Skin epidermis (tissue), 12 donors: ENCODE data around the gene SHISAL1.
A peak's percentile ranks its signal among the peaks of the same experiment; 100 is the strongest.

ENCODE experiments used
- H3K27ac ChIP-seq, 21 experiments: fragments of 200-600 bp; sonication (generic) in 11 of 21; one replicate each; pipeline ENCODE4 v1.5.0; 2020; ENCODE audit warnings: mild to moderate bottlenecking in 3 of 21, inconsistent platforms in 2 of 21, moderate library complexity in 2 of 21
- H3K4me3 ChIP-seq, 7 experiments: fragments of 200-600 bp; sonication (generic) in 2 of 7; one replicate each; pipeline ENCODE4 v1.5.0; 2020; ENCODE audit warnings: inconsistent platforms in 2 of 7, mild to moderate bottlenecking in 2 of 7, moderate library complexity in 1 of 7

The SHISAL1 gene

DNA sequence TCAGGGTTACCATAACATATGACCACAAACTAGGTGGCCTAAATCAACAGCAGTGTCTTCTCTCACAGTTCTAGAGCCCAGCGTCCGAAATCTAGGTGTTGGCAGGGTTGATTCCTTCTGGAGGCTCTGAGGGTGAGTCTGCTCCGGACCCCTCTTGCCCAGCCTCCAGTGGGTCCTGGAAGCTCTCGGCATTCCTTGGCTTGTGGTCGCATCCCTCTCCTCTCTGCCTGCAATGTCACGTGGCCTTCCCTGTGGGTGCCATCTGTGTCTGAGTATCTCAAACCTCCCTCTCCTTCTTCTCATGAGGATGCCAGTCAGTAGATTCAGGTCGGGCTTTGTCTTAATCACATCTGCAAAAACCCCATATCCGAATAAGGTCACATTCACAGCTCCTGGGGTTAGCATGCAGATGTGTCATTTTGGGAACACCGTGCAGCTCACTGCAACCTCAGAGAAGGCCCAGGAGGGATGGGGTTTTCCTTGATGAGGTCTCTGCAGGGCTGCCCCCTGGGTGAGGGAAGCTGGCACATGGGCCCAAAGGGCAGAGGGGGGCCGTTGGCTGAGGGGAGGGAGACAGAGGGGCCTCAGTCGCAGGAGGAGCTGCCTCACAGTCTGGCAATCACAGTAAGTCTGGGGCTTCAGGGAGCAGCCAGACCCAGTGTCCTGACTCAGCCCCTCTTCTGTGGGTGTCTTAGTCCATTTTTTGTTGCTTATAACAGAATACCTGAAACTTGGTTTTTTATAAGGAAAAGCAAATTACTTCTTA is 90.9 kb downstream of the SHISAL1 start:
- H3K4me3 ChIP-seq, result no peak overlapping the region
- no peak overlapping the region for H3K27ac ChIP-seq

DNA sequence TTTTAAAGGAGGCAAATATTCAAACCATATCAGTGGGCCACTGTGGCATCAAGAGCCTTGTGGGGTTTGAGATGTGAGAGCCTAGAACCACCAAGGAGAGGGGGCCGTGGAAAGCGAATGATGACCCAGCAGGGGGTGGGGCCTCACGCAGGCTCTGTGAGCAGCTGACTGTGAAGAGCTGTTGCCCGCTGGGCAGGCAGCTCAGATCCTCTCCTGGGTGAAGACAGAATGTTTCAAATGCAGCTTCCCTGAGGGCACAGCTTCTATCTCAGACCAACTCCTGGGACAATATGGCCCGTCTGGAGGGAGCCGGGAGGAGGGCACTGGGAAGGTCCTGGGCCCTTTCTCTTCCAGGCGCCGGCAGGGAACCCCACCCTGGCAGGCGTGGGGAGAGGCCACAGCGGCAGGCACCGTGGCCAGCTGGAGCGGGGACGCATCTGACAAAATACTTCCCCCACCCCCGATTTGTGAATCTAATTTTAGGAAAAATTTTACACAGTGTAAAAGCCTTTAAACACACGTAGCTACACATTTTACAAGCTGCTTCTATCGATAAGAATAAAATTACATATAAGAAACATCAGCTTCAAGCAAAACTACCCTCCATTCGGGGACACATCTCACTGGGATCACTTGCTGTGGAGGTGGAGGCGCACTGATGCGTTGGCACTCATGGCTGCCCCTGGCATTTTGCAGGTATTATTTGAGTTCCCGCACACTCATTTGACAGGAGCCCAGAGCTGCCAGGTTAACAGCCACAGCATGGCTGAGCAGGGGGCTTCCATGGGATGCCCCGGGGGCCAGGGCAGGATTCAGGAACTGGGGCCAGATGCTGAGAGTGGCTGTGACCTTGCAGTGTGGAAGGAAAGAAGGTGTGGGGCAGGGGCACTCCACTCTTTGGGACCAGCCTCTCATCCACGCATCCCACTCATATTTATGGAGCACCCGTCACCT is 91.7 kb downstream of the SHISAL1 start:
- no peak overlapping the region for H3K4me3 ChIP-seq
- no peak overlapping the region for H3K27ac ChIP-seq

DNA sequence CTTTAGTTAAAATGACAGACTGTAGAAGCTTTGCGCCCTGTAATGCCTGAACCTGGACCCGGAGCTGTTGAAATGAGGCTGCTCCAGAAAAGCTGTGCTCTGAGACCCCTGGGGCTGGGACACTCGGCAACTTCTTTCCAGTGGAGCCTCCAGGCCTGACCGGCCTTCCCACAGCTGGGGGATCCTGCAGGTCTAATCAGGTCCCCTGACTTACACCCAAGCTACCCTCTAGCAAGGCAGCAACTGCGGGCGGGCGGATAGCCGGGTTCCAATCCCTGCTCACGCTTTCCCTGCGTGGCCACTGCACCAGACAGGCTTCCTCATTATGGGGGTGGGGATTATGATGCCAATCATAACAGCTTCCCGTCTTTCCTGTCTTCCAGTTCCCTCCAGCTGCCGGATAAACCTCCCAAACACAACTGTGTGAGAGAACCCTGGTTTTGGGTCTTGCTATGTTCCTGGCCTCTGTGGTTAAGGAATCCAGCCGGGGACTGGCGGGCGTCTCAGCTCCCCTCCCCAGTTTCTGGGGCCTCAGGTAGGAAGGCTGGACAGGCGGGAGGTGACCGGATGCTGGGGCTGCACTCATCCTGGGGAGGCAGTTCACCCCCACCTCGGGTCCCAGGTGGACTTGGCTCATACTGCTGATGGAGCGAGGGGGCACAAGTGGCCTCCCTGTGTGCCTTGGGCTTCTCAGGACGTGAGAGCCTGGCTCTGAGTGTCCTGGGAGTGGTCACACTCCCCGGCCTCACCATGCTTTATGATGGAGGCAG is 93.5 kb downstream of the SHISAL1 start:
- Histone ChIP-seq H3K27ac (no peak overlapping the region), H3K4me3 (no peak overlapping the region)

DNA sequence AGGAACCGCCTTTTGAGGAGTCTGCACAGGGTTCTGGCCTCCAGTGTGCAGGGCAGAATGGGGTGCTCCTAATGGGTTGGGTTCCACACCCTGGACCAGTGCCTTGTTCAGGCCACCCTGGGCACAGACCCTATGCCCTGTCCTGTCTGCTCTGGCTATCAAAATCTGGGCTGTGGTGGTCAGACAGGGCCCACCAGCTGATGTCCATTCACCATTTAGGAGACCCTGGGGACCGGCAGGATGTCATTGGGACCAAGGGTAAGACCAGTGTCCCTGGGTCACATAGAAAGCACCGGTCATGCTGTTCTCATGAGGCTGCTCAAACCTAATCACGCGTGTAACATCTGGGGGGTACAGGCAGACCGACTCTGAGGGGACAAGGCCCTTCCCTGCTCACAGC is 94.7 kb downstream of the SHISAL1 start:
- Histone ChIP-seq H3K27ac (no peak overlapping the region), H3K4me3 (no peak overlapping the region)

DNA sequence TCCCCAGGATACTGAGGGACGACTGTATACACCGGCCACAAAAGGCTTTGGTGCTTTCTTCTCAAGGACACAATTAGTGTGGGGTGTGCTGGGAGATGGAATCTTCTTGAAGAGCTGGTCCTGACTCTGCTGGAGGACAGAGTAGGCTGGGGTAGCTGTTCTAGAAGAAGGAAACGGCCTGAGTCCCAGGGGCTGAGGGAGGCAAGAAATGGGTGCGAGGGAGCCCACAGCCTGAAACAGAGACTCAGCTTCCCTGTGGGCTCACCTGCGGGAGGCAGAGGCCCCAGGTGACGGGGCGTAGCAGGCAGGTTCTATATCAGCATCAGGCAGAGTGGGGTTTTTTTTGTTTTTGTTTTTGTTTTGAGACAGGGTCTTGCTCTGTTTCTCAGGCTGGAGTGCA is 95.4 kb downstream of the SHISAL1 start:
- no peak overlapping the region for H3K4me3 ChIP-seq

DNA sequence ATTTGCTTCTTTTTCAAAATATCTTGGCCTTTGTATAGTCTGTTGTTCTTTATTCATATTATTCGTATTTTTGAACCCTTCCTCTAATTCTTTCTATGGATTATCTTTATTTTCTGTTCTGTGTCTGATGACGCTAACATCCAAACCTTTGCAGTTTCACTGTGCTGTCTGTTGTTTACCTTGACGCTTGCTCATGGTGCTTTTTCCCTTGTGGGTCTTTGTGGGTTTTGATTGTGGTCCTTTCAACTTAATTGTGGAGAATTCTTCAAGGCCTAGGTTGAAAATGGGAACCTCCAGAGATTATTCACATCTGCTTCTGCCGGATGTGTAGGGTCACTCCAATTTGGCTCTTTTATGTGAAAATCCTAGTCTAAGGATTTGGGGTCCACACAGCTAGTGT is 97.5 kb downstream of the SHISAL1 start:
- Histone ChIP-seq H3K4me3 (no peak overlapping the region), H3K27ac (no peak overlapping the region)

More for the DNA sequence above, 95.4 kb downstream of the SHISAL1 start:
- no peak overlapping the region for H3K27ac ChIP-seq

DNA sequence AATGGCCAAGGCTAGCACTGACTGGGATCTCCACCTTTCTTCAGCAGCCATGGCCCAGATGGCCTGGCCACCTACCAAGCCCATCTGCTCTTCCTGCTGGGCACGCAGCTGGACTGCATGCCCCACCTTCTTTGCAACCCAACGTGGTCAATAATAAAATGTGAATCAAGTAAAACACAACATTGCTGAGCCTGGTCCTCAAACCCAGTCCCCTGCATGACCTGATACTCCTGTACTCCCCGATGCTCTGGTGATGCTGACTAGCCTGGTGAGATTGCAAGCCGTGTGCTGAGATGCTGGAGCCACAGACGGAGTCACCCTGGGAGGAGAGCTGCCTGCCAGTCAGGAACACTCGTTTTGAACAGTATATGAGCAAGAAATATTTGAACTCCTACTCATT is 98.0 kb downstream of the SHISAL1 start:
- Histone ChIP-seq H3K4me3 (no peak overlapping the region), H3K27ac (no peak overlapping the region)

DNA sequence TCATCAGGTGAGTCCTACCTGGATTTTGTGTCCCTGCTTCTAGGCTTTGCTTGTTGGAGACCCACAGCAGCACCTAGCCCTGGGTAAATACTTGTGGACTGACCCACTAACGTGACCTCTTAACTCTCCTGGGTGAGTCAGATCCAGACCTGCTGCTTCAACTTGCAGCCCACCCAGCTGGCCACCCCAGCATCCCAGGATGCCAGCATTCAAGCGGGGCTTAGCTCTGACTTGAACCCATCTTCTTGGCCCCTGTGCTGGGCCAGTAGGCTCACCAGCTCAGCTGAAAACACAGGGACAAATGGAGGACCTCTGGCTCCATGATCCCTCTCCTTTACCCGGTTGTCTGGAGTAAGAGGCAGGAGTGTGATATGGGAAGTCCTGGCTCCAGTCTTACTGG is 98.6 kb downstream of the SHISAL1 start:
- no peak overlapping the region for H3K27ac ChIP-seq
- no peak overlapping the region for H3K4me3 ChIP-seq

DNA sequence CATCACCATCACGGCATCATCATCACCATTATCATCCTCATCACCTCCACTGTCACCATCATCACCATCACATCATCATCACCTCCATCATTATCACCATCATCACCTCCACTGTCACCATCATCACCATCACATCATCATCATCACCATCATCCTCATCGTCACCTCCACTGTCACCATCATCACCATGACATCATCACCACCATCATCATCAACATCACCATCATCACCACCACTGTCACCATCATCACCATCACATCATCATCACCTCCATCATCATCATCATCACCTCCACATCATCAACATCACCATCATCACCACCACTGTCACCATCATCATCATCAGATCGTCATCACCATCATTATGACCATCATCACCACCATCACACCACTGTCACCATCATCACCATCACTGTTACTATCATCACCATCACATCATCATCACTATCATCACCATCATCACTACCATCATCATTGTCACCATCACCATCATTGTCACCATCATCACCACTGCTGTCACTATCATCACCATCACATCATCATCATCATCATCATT is 99.2 kb downstream of the SHISAL1 start:
- Histone ChIP-seq H3K27ac (no peak overlapping the region), H3K4me3 (no peak overlapping the region)

DNA sequence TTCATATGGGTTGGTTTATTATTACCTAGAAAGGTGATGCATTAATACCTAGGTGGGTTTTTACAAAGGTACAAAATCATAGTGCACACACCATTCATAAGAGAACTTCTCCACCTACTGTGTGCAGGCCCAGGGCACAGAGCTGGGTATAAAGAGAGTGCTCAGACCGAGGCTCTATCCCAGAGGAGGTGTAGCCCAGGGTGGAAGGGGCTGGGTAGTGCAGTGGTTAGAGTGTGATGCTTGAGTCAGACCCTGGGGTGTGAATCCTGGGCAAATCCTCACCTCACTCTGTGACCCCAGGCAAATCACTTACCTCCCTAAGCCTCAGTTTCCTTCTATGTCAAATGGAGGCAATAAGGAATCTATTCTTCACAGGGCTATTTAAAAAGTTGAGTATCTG is 99.8 kb downstream of the SHISAL1 start:
- H3K27ac ChIP-seq, result peak overlapping the region in 2 of 21 experiments; percentile 29 to 33
- H3K4me3 ChIP-seq, result no peak overlapping the region

DNA sequence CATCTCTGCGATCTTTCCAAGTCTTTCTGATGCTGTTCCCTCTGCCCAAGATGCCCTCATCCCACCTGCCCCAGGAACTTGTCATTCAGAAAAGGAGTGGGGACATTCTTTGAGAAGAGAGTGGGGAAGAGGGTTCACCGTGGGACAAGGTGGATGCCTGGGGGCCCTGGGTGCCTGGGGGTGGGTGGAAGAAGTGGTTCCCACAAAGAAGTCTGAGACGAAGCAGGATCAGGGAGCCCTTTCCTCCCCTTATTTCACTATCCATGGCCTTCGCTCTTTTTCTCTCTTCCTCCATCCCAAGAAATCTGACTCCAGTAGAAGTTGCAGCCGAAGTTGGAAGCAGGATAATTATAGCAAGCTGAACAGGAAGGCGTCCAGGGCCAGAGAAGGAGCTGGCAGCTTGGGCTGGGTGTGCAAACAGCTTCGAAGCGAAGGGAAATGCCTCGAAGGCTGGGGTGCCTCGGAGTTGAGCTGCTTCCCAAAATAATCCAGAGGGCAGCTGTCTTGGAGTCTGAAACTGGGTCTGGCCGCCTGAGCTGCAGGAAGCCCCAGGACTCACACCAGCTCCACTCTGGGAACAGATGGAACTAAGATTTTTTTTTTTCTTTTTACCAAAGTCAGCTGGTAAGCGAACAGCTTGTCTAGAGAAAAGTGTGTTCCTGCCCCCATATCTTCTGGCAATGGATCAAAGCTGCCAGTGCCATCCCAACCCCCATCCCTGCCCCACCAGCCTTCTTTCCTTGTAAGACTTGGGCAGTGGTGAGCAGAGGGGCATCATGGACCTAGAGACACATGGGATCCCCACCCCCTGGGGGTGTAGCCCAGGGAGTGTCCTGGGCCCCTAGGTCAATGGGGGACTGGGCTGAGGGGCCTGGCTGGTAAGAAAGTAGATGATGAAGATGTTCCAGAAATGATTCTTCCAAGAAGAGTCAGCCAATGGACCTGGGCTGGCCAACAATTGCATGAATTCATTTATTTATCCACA is 100.5 kb downstream of the SHISAL1 start:
- Histone ChIP-seq H3K4me3 (no peak overlapping the region), H3K27ac (peak overlapping the region in 7 of 21 experiments; percentile 8 to 74 (median 32))

DNA sequence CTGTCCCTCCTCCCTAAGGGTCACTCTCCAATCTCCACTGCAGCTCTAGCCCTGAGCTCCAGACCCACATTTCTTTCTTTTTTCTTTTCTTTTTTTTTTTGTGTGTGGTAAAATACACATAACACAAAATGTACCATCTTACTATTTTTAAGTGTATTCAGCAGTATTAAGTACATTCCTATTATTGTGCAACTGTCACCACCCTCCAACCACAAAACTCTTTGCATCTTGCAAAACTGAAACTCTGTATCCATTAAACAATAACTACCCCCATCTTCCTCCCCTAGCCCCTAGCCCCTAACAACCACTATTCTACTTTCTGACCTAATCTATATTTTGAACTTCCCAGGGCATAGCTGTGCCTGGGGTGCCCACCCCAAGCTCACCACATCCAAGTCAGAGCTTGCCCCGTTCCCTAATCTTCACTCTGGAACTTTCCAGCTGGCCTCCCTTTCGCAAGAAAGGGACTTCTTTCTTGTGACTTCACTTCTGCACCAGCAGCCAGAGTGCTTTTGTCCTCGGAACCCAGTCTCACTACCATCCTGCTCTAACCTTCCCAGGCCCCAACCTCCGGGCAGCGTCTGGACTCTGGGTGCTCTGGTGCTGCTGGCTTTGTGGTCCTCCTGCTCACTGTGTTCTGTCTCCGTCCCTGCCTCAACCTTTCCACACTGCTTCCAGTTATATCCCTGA is 101.3 kb downstream of the SHISAL1 start:
- H3K27ac ChIP-seq, result peak overlapping the region in 6 of 21 experiments; percentile 18 to 74 (median 32)
- no peak overlapping the region for H3K4me3 ChIP-seq

DNA sequence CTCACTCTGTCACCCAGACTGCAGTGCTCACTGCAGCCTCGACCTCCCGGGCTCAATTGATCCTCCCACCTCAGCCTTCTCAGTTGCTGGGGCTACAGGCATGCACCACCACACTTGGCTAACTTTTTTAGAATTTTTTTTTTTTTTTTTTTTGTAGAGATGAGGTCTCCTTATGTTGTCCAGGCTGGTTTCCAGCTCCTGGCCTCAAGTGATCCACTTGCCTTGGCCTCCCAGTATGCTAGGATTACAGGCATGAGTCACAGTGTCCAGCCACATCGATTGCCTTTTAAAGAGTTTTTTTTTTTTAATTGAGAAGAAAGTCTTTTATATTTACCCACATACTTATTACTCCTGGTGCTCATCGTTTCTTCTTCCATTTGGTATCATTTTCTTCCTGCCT is 102.0 kb downstream of the SHISAL1 start:
- Histone ChIP-seq H3K4me3 (no peak overlapping the region), H3K27ac (peak overlapping the region in 1 of 21 experiments; percentile 30)

DNA sequence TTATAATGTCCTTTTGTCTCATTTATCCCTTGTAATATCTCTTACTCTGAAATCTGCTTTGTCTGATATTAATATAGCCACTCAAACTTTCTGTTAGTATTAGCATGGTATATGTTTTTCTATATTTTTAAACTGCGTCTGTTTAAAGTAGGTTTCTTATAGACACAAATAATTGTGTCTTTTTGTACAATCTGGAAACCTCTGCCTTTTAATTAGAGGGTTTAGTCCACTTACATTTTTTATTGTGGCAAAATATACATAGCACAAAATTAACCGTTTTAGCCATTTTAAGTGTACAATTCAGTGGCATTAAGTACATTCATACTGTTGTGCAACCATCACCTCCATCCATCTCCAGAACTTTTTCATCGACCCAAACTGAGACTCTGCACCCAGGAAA is 103.4 kb downstream of the SHISAL1 start:
- H3K27ac ChIP-seq, result no peak overlapping the region
- no peak overlapping the region for H3K4me3 ChIP-seq

DNA sequence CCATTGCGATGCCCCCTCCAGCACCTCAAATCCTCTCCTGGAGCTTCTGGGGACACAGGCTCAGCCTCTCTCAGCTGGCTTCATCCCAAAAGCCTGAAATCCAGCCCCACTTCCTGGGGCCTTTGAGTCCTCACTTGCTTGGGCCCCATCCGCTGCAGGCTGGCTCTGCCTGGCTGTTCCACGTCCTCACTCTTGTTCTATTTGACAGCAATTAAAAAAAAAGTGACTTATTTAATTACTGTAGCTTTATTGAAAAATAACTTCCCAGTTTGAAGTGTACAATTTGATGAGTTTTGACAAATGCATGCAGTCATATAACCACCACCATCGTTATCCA is 104.8 kb downstream of the SHISAL1 start:
- Histone ChIP-seq H3K27ac (no peak overlapping the region), H3K4me3 (no peak overlapping the region)

DNA sequence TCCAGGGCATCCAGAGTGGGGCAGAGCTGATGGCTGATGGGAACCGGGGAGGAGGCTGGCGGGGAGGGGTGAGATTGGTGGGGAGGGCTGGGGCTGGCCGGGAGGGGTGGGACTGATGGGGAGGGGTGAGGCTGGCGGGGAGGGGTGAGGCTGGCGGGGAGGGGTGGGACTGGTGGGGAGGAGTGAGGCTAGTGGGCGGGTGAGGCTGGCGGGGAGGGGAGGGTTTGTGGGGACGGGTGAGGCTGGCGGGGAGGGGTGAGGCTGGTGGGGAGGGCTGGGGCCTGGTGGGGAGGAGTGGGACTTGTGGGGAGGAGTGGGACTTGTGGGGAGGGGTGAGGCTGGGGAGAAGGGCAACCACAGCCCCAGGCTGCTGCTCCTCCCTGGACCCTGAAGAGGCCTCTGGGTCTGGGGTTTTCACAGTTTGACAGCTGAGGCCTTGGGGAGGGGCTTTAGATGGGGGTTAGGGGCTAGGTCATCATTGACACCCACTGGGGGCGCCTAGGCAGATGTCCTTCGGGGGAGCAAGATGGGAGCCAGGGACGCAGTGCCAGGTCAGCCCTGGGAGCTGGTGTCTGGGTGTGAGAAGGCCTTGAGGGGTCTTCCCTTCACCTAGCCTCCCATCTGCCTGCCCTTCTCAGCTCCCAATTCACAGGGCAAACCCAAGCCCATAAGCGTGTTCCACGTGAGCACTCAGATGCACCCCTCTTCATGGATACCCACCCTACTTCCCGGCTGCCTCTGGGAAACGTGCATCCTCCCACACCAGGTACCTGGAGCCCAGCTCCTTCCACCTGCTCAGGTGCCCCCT is 105.4 kb downstream of the SHISAL1 start:
- Histone ChIP-seq H3K4me3 (no peak overlapping the region), H3K27ac (no peak overlapping the region)

DNA sequence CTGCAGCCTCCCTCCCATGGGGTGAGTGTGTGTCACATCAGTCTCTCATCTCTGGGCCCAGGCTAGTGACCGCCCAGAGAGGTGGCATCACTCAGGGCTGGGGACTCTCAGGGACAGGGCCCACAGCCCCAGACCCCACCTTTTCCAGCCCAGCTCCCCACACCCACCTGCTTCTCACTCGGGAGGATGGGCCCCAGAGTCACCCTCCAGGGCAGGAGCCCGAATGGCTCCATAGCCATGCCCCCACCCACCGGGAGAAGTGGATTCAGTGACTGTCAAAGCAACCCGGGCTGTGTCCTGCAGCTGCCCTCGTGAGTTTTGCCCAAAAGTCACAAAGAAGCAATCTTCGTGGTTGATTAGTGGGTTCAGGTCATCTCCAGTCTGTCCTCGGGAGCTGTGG is 106.1 kb downstream of the SHISAL1 start:
- no peak overlapping the region for H3K27ac ChIP-seq
- no peak overlapping the region for H3K4me3 ChIP-seq

DNA sequence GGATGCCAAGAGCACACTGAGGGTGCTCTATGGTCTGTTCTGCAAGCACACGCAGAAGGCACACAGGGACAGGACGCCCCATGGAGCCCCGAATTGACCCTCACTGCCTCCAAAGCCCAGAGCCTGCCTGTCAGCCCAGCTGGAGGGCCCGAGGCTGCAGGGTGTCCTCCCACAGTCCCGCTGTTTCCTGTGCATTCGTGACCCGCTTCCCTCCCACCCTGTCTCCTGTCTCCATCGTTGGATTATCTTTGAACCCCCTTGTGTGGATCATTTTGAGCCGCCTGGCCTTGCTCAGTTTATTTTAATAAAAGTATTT is 106.5 kb downstream of the SHISAL1 start:
- H3K4me3 ChIP-seq, result no peak overlapping the region
- H3K27ac ChIP-seq, result no peak overlapping the region
